ENCODE results near the gene USP33.
"Not testable (repeated sequence)": the region's sequence is repeated elsewhere in the genome, so short reads cannot be mapped to it uniquely, and the experiment has no call there.

USP33 gene

GRCh38 chr1:77759071-77760028 lies at the start of gene USP33:
Gene USP33 (minus strand): TSS chr1:77759852. CDS start chr1:77741697, 18,155 bp downstream.
- peak; percentile 78 for DNase-seq (ENCODE audit: low read depth)

DNA sequence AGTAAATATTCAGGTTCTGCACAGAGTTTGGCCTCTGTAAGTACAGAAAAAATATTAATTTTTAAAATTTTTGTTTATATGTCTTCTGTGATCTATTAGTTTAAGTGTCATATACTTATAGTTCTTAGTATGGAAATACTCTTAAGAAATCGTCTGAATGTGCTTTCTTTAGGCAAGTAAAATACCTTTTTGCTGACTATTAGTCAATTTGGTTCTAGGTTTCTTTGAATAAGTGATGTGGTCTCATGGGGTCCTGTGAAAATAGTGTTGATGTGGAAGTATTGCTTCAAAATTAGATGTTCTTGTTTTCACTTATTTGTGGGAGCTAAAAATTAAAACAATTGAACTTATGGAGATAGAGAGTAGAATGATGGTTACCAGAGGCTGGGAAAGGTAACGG lies 43.7 kb upstream of the USP33 start:
- no peak for DNase-seq (ENCODE audit: low read depth)

- no peak for DNase-seq (ENCODE audit: low read depth)
Observed at GRCh38 chr1:77802026-77802425, 42.4 kb upstream of the USP33 start.

DNA sequence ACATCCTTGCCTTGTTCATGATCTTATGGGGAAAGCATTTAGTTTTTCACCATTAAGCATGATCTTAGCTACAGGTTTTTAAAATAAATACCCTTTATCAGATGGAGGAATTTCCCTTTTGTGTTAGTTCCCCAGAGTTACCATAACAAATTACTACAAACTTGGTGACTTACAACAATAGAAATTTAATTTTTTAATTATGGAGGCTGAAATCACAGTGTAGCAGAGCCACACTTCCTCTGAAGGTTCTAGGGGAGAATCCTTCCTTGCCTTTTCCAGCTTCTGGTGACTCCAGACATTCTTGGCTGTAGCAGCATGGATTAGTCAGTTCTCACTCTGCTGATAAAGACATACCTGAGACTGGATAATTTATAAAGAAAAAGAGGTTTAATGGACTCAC lies 38.3 kb upstream of the USP33 start:
- no peak for DNase-seq (ENCODE audit: low read depth)

DNA sequence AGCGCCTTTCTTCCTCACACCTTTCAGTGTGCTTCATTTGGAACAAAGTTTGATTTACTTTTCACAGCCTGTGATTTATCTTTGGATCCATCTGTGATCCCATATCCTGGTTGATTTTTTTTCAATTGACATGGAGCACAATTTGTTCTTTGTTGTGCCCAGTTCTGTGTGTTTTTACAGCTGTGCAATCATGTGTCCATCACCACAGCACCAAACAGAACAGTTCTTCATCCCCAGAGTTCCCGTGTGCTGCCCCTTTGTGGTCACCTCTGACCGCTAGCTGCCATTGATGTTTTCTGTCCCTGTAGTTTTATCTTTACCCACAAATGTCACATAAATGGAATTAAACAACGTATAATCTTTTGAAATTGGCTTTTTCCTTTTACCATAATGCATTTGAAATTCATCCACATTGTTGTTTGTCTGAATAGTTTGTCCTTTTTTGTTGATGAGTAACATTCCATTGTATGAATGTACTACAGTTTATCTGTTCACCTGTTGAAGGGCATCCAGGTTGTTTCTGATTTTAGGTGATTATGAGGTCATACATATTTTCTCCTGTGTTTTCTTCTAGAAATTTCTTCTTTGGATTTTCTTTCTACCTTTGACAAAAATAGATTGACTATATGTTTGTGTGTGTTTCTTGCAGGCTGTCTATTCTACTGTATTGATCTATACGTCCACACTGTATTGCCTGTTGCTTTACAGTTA lies 37.2 kb upstream of the USP33 start:
- no peak for DNase-seq (ENCODE audit: low read depth)

- DNase-seq (ENCODE audit: low read depth): no peak
Observed at GRCh38 chr1:77794550-77794949, 34.9 kb upstream of the USP33 start.

- DNase-seq (ENCODE audit: low read depth): not testable (repeated sequence)
Observed at GRCh38 chr1:77786093-77786741, 26.6 kb upstream of the USP33 start.

DNA sequence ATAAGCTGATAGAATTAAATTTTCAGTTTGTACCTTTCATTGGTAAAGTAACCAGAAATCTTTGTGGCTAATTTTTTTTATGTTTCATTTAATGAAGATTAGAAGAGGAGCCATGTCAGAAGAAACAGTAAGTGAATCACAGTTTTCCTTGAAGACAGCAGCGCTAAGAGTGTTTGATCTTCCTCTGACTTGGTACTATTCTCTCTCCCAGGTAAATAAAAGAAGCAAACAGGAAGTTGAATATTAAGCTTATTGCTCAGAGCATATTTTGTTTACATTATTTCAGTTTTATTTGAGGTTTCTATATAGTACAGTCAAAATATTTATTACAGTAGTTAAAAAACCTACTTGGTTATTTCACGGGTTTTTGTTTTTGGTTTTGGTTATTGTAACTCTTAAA lies 23.5 kb upstream of the USP33 start:
- DNase-seq (ENCODE audit: low read depth): no peak

DNA sequence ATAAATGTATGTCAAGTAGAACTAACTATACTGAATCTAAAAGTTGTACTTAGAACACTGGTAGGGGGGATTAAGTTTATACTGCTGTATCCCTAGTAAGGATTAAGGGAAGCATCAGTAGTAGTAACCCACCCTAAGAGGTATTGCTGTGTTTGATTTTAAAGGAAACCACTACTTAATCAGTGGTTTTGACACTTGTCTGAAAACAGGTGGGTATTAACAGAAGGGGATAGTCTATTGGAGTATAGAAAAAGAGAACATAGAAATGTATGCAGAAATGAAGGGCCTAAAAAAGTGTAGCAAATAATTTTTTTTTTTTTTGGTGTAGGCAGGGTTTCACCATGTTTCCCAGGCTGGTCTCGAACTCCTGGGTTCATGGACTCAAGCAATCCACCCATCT lies 22.0 kb upstream of the USP33 start:
- DNase-seq (ENCODE audit: low read depth): no peak

DNA sequence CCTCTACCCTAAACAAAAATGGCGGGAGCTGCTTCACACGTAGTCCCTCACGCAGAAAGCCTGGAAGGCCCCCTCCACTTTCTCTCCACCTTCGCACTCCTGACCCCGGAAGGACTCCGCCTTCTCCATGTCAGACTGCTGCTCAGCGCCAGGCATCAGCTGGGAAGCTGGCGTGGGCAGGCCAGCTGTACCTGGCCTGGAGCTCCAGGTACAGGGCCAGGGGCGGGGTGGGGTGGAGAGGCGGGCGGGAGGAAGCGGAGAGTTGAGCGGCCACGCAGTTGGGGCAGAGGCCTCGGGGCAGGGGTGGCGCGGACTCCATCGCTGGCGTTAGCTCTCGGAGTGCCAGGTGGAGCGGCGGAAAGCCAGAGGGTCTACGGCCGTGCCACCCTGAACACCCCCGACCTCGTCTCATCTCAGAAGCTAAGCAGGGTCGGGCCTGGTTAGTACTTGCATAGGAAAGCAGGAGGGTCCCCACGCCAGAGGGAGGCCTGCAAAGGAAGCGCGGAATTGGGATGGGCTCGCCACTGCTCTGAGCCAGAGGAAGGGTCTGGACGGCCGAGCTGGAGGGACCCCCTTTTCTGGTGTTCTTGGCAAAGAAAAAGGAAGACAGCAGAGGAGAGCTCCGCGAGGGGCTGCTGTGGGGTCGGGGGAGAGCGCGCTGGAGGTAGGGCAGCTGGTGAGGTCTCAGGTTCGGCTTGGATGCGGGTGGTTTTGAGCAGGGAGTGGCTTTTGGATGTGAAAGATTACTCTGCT lies 20.1 kb upstream of the USP33 start, which contains the start of gene MIGA1:
MIGA1 (plus strand) TSS at position 121 of the 753 bp plus-strand sequence. CDS start 3,604 bp downstream, outside the sequence.
- peak; percentile 72 for DNase-seq (ENCODE audit: low read depth)

GRCh38 chr1:77776007-77776700 lies 16.5 kb upstream of the USP33 start:
- no peak for DNase-seq (ENCODE audit: low read depth)

DNA sequence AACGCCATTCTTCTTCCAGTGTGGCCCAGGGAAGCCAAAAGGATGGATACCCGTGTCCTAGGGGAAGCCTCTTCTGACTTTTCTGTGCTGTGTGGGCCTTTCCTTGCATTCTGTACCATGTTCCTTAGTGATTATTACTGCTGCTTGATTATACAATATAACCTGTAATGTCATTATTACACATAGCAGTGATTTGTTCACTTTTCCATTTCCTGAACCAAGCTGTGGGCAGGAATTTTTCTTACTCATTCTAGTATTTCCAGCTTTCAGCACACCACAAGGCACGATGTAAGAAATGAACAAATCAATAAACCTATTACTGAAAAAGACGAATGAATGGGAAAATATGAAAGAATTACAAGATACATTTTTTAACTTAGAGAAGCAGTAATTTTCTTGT lies 8.4 kb upstream of the USP33 start:
- DNase-seq (ENCODE audit: low read depth): no peak

DNA sequence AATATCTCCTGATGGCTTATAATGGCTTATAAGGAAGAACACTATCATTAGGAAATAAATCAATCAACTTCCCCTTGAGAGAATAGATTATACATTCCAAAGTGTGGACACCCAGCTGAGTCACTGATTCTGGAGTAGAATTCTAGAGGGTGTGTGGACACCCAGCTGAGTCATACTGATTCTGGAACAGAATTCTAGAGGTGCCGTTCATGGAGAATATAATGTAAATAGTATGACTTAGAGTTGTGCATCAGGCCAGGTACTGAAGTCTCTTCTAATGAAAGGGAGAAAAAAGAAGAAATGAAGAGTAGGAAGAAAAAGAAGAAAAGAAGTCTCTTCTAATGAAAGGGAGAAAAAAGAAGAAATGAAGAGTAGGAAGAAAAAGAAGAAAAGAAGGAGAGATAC lies 2.4 kb upstream of the USP33 start:
- DNase-seq (ENCODE audit: low read depth): no peak

- DNase-seq (ENCODE audit: low read depth): no peak
Observed at GRCh38 chr1:77757603-77758002, 2.0 kb downstream of the USP33 start.

DNA sequence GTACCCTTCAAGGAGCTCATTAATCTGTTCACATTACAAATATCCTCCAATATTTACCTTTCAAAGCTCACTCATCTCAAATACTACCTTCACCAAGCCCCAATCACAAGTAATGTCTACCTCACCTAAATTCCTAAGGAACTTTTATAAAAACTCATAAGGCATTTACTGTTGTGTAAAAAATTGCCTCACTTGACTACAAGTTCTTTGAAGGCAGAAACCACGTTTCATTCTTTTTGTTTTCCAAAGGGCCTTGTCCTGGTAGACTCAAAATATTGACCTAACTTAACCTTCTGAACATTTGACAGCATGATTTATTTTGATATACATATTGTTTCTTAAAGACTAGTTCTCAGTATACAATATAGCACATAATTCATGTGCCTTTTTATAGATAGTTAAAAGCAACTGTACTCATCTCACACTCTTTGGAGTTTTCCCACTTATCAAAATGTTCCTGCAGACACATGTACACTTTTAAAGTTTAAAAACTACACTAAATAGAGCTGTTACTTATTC lies 2.5 kb downstream of the USP33 start:
- no peak for DNase-seq (ENCODE audit: low read depth)

- no peak for DNase-seq (ENCODE audit: low read depth)
Observed at GRCh38 chr1:77756052-77756754, 3.4 kb downstream of the USP33 start.

- not testable (repeated sequence) for DNase-seq (ENCODE audit: low read depth)
Observed at GRCh38 chr1:77749489-77749888, 10.2 kb downstream of the USP33 start.

GRCh38 chr1:77744576-77744975 lies 15.1 kb downstream of the USP33 start:
- DNase-seq (ENCODE audit: low read depth): no peak

- DNase-seq (ENCODE audit: low read depth): no peak
Observed at GRCh38 chr1:77742011-77742555, 17.6 kb downstream of the USP33 start.

DNA sequence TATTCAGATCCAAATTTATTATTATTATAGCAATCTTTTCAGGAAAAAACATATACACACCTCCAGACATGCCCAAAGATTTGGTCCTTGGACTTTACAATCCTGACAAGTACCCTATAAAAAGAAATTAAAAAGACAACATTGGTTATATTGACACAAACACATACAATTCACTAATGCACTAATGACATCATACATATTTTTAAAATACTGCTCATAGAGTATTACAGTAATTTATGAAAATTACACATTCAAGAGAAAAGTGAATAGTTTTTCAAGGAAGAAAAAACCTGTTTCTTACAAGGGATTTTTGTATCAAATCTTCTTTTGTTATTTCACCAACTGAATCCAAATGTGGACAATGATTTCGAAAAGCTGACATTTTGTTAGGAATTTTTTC lies 18.3 kb downstream of the USP33 start:
- DNase-seq (ENCODE audit: low read depth): no peak

All from stimulated activated CD8-positive, alpha-beta memory T cell treated with anti-CD3 and anti-CD28 coated beads, Interleukin-15, amount 100 ng/mL, for 1 hour (primary cell).